IMR-90 (cell line): ENCODE measurements around the gene TBCD. TPM values are rescaled to one million over a fixed set of nuclear protein-coding genes. Genes with fewer than 3 reads are reported as not detected.

Source experiments
- ATAC-seq: fragments of 200-7000 bp; cut with Tn5 transposase; 2 replicates; pipeline ENCODE4 v1.9.1; 2020; ENCODE audit warnings: low read depth, mild to moderate bottlenecking, moderate library complexity
- BruUV-seq: library from RNA; stranded (reverse); fragments of 400-500 nt; replicated peaks from 2 replicates; lab custom pipeline; 2021; lab: Mats Ljungman, UMichigan
- CTCF ChIA-PET: fragments of 300-600 bp; formaldehyde crosslinking; extraction: SDS; loops from one replicate; lab custom pipeline; 2021; ENCODE audit warnings: antibody characterized with exemption; lab: Yijun Ruan, JAX
- POLR2A ChIA-PET: fragments of 300-600 bp; sonication (Branson Sonifier 250); formaldehyde crosslinking; loops from one replicate; lab custom pipeline; 2022; ENCODE audit warnings: antibody characterized with exemption; ENCODE audit not compliant: unreplicated experiment; lab: Charles Lee
- DNase-seq: peaks from one replicate; pipeline ENCODE4 v3.0.0; 2013
- H2AFZ ChIP-seq: replicated peaks from 2 replicates; pipeline ENCODE3; 2013; ENCODE audit warnings: low read length, mild to moderate bottlenecking; ENCODE audit not compliant: poor library complexity
- H2AK5ac ChIP-seq: 2 replicates; pipeline ENCODE4 v1.6.1; 2013; ENCODE audit warnings: low read depth, low read length, inconsistent platforms
- H2AK9ac ChIP-seq: replicated peaks from 2 replicates; pipeline ENCODE3; 2013; ENCODE audit warnings: mild to moderate bottlenecking, low read depth, low read length, moderate library complexity; ENCODE audit not compliant: poor library complexity
- H2BK120ac ChIP-seq: 2 replicates; pipeline ENCODE4 v1.6.1; 2013; ENCODE audit warnings: low read depth, low read length, inconsistent platforms
- H2BK15ac ChIP-seq: 3 replicates; pipeline ENCODE4 v1.6.1; 2013; ENCODE audit warnings: low read depth, low read length, inconsistent platforms
- H2BK20ac ChIP-seq: 2 replicates; pipeline ENCODE4 v1.6.1; 2013; ENCODE audit warnings: low read depth, mild to moderate bottlenecking, inconsistent platforms, low read length, moderate library complexity
- H2BK5ac ChIP-seq: 2 replicates; pipeline ENCODE4 v1.6.1; 2013; ENCODE audit warnings: mild to moderate bottlenecking, low read depth, low read length, inconsistent platforms; ENCODE audit not compliant: poor library complexity, severe bottlenecking
- H3K14ac ChIP-seq: replicated peaks from 2 replicates; pipeline ENCODE4 v1.6.1; 2013; ENCODE audit warnings: low read depth, low read length, inconsistent platforms
- H3K18ac ChIP-seq: 2 replicates; pipeline ENCODE4 v1.6.1; 2013; ENCODE audit warnings: low read depth, low read length, control low read depth
- H3K23ac ChIP-seq: 2 replicates; pipeline ENCODE4 v1.6.1; 2013; ENCODE audit warnings: low read depth, low read length, inconsistent platforms
- H3K27ac ChIP-seq: 2 replicates; pipeline ENCODE4 v1.5.1; 2013; ENCODE audit warnings: mild to moderate bottlenecking, control low read depth, low read length; ENCODE audit not compliant: insufficient read depth
- H3K27me3 ChIP-seq: 2 replicates; pipeline ENCODE4 v1.6.1; 2013; ENCODE audit warnings: low read length; ENCODE audit not compliant: control insufficient read depth, insufficient read depth
- H3K36me3 ChIP-seq: 2 replicates; pipeline ENCODE4 v1.6.1; 2013; ENCODE audit warnings: low read length, mixed read lengths; ENCODE audit not compliant: control insufficient read depth, insufficient read depth
- H3K4ac ChIP-seq: 2 replicates; pipeline ENCODE4 v1.6.1; 2013; ENCODE audit warnings: low read depth, low read length, inconsistent platforms
- H3K4me1 ChIP-seq: 2 replicates; pipeline ENCODE4 v1.6.1; 2013; ENCODE audit warnings: low read length, mixed read lengths; ENCODE audit not compliant: control insufficient read depth, insufficient read depth
- H3K4me2 ChIP-seq: 2 replicates; pipeline ENCODE4 v1.6.1; 2013; ENCODE audit warnings: low read depth, mild to moderate bottlenecking, control low read depth, low read length, moderate library complexity
- H3K4me3 ChIP-seq: 2 replicates; pipeline ENCODE4 v1.5.1; 2013; ENCODE audit warnings: low read depth, mild to moderate bottlenecking, control low read depth, low read length, moderate library complexity; ENCODE audit not compliant: insufficient read depth
- H3K56ac ChIP-seq: 2 replicates; pipeline ENCODE4 v1.6.1; 2013; ENCODE audit warnings: low read length, inconsistent platforms; ENCODE audit not compliant: insufficient read depth; ENCODE audit errors: extremely low read depth
- H3K79me1 ChIP-seq, 2 experiments: 2 replicates each; pipeline ENCODE4 v1.6.1; 2013; ENCODE audit warnings: low read length in 2 of 2, inconsistent platforms in 1 of 2, low read depth in 1 of 2
- H3K9ac ChIP-seq: 2 replicates; pipeline ENCODE4 v1.6.1; 2013; ENCODE audit warnings: low read depth, low read length, control low read depth
- H3K9me1 ChIP-seq: 2 replicates; pipeline ENCODE4 v1.6.1; 2013; ENCODE audit warnings: low read length, inconsistent platforms; ENCODE audit not compliant: insufficient read depth
- H3K9me3 ChIP-seq: 2 replicates; pipeline ENCODE4 v1.6.1; 2013; ENCODE audit warnings: low read length; ENCODE audit not compliant: control insufficient read depth, insufficient read depth
- H4K20me1 ChIP-seq: 2 replicates; pipeline ENCODE4 v1.6.1; 2013; ENCODE audit warnings: low read length, inconsistent platforms; ENCODE audit not compliant: insufficient read depth
- H4K5ac ChIP-seq: 2 replicates; pipeline ENCODE4 v1.6.1; 2013; ENCODE audit warnings: mild to moderate bottlenecking, low read depth, low read length, control low read depth
- H4K8ac ChIP-seq, 2 experiments: 2 replicates each; pipeline ENCODE4 v1.6.1; 2013; ENCODE audit warnings: low read depth in 2 of 2, low read length in 2 of 2, control low read depth in 1 of 2, inconsistent platforms in 1 of 2
- H4K91ac ChIP-seq: 2 replicates; pipeline ENCODE4 v1.6.1; 2013; ENCODE audit warnings: low read depth, low read length, inconsistent platforms; ENCODE audit not compliant: insufficient read depth
- BHLHE40 ChIP-seq: fragments of 150-350 bp; IDR thresholded peaks from 2 replicates; pipeline ENCODE4 v1.6.1; 2016; ENCODE audit warnings: mild to moderate bottlenecking, low read depth, low read length
- CEBPB ChIP-seq: IDR thresholded peaks from 2 replicates; pipeline ENCODE4 v1.6.1; 2012; ENCODE audit warnings: low read depth, low read length, improper control_type of control experiment
- FOS ChIP-seq: fragments of 150-350 bp; IDR thresholded peaks from 2 replicates; pipeline ENCODE4 v1.6.1; 2016; ENCODE audit warnings: low read depth, low read length
- MXI1 ChIP-seq: IDR thresholded peaks from 2 replicates; pipeline ENCODE4 v1.6.1; 2012; ENCODE audit warnings: low read depth, mild to moderate bottlenecking, low read length, moderate library complexity, borderline replicate concordance
- POLR2A ChIP-seq: IDR thresholded peaks from 2 replicates; pipeline ENCODE4 v1.6.1; 2012; ENCODE audit warnings: mild to moderate bottlenecking, low read depth, low read length
- RAD21 ChIP-seq: IDR thresholded peaks from 2 replicates; pipeline ENCODE4 v1.6.1; 2012; ENCODE audit warnings: low read length, improper control_type of control experiment
- WGBS, 2 experiments: methylation state at CpG; one replicate each; pipeline versions ENCODE4 v1.1.5 to v1.1.7; 2013; ENCODE audit warnings: missing lambda C conversion rate in 2 of 2; ENCODE audit not compliant: insufficient read length in 1 of 2; ENCODE audit errors: extremely low coverage in 2 of 2; 5-methylcytosine and 5-hydroxymethylcytosine counted together
- dilution Hi-C: fragments of 300-500 bp; cut with HindIII; formaldehyde crosslinking; loops from one replicate; pipeline ENCODE4 v1.14.3; 2018; ENCODE audit warnings: low sequenced_read_pairs; ENCODE audit not compliant: unreplicated experiment
- in situ Hi-C: fragments of 300-500 bp; cut with MboI; formaldehyde crosslinking; loops from 3 replicates; pipeline ENCODE4 v1.14.3; 2019; ENCODE audit warnings: low sequenced_read_pairs, inconsistent platforms, mixed read lengths
- intact Hi-C: fragments of 100-400 bp; cut with micrococcal nuclease; formaldehyde crosslinking; loops from 2 replicates; pipeline ENCODE4 v1.10.0; 2022
- polyA plus RNA-seq, 3 experiments: library from polyadenylated mRNA; depleted of rRNA; stranded (reverse); fragments of >200 nt; gene quantifications; 2 replicates each; pipeline ENCODE4 v1.2.3, GENCODE V29; 2012; ENCODE audit warnings: low replicate concordance in 1 of 3
- total RNA-seq: library from RNA; depleted of rRNA; stranded (reverse); fragments of >200 nt; gene quantifications from 2 replicates; pipeline ENCODE4 v1.2.3, GENCODE V29; 2012
- TF ChIP-seq, protein P1 (sequence below): fragments of 150-350 bp; IDR thresholded peaks from 2 replicates; pipeline ENCODE4 v1.6.1; 2016; ENCODE audit warnings: low read depth, mild to moderate bottlenecking, low read length, moderate library complexity, borderline replicate concordance

The TBCD gene
- total and polyA plus RNA-seq, 2 of the 4 experiments (the other 2 are of a cell fraction), result 21.9 to 54.5 TPM

DNA sequence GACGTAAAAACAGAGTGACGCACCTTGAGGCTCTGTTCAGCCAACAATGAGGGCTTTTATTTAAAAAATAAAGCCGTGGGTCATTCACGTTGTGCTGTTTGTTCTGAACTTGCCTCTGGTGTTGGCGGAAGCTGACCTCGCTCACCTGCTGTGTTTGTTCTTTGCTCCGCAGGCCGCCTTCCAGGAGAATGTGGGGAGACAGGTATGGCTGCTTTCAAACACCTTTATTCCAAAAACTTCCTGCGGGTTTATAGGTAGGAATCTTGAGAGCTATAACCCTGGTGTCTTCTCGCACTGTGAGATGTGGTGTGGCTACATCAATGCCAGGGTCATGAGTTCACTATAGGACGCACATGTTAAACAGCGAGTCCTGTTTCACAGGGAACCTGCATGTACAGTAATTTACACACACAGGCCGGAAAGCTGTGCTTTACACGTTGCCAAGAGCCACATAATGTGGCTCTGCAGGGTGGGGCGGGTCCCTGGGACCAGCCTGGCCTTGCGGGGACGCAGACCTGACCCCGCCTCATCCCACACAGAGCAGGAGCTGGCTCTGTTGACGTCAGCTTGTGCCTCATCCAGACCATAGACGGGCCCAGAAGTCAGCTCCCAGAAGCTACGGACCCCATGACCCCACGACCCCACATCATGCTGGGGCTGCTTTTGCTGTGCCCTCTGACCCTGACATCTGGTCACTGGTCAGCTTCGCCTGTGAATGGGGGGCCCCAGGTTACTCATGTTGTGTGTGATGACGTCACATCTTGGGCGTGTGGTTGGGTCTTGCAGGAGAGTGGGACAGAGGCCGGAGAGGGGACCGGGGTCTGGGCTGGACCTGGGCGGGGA lies 137.9 kb downstream of the TBCD start:
- 93% methylated on average over 8 of the region's 28 CpGs; no CpG with 5 or more reads in 1 of the 2 experiments for WGBS, 2 experiments
- dilution Hi-C loops (no loop called here), intact Hi-C loops (no loop called here), in situ Hi-C loops (no loop called here)
- peaks cover 17% of the 10 kb centered on the region for H3K4me1 ChIP-seq
- no TSS peak for BruUV-seq
- no peak overlapping the region for H2BK120ac ChIP-seq
- ChIA-PET CTCF (no interaction called here), POLR2A (no interaction called here)
- no peaks in the 10 kb centered on the region for H3K9me3 ChIP-seq
- no peak overlapping the region for H4K5ac ChIP-seq
- H3K14ac ChIP-seq, result no peak overlapping the region
- H3K18ac ChIP-seq, result no peak overlapping the region
- no peak overlapping the region for H3K4me3 ChIP-seq
- H2AFZ ChIP-seq, result no peak overlapping the region
- H2BK5ac ChIP-seq, result no peak overlapping the region
- H2BK20ac ChIP-seq, result no peak overlapping the region
- peaks cover 7% of the 10 kb centered on the region; the same call in 1 of the 2 replicates for H3K36me3 ChIP-seq
- H4K91ac ChIP-seq, result no peak overlapping the region
- no peak overlapping the region for H3K23ac ChIP-seq
- no peak overlapping the region for H2BK15ac ChIP-seq
- no peaks in the 10 kb centered on the region for H3K27me3 ChIP-seq
- H3K79me1 ChIP-seq, result peaks cover 7 to 31% of the 10 kb centered on the region in 2 experiments; a peak in 3 of 4 replicates
- ATAC-seq (no peak), DNase-seq (no peak)
- no peak overlapping the region for H2AK5ac ChIP-seq
- H3K9me1 ChIP-seq, result peaks cover 14% of the 10 kb centered on the region
- no peak overlapping the region for H4K8ac ChIP-seq
- H3K56ac ChIP-seq, result no peak overlapping the region
- H4K20me1 ChIP-seq, result no peaks in the 10 kb centered on the region; the same call in 1 of the 2 replicates
- no peak overlapping the region for H3K27ac ChIP-seq
- H3K9ac ChIP-seq, result no peak overlapping the region
- no peak overlapping the region for H3K4ac ChIP-seq
- H3K4me2 ChIP-seq, result no peak overlapping the region
- no peak for TF ChIP-seq MXI1
- no peak for TF ChIP-seq FOS
- TF ChIP-seq BHLHE40, result no peak
- no peak for TF ChIP-seq RAD21
- TF ChIP-seq, protein P1, sequence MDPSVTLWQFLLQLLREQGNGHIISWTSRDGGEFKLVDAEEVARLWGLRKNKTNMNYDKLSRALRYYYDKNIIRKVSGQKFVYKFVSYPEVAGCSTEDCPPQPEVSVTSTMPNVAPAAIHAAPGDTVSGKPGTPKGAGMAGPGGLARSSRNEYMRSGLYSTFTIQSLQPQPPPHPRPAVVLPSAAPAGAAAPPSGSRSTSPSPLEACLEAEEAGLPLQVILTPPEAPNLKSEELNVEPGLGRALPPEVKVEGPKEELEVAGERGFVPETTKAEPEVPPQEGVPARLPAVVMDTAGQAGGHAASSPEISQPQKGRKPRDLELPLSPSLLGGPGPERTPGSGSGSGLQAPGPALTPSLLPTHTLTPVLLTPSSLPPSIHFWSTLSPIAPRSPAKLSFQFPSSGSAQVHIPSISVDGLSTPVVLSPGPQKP, result no peak
- TF ChIP-seq CEBPB, result no peak
- TF ChIP-seq POLR2A, result no peak
- no peak overlapping the region for H2AK9ac ChIP-seq
